ENCODE results near the gene MMEL1.
"Not testable (repeated sequence)": the region's sequence is repeated elsewhere in the genome, so short reads cannot be mapped to it uniquely, and the experiment has no call there.

The MMEL1 gene

DNA sequence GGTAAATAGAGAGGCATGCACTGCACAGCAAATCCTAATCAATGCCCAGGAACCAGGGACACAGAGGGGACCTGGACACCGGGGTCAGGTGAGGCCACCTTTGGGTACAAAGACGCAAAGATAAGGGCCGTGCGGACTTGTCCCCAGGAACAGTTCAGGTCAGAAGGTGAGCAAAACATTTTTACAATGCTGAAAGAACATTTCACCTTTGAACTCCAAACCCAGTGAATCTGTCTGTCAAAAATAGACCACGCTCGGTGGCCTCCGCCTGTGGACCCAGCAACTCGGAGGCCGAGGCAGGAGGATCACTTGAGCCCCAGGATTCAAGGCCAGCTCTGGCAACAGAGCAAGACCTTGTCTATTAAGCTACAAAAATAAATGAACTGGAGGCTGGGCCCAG, 61.5 kb downstream of the MMEL1 start:
- H3K27me3 ChIP-seq (ENCODE audit: insufficient read depth, poor library complexity, severe bottlenecking): no peaks in the 10 kb centered on the region
- no peak overlapping the region for H3K4me3 ChIP-seq (replicated peaks; ENCODE audit: insufficient read depth, low read length)
- DNase-seq (ENCODE audit: low read depth in 1 of 2, low spot score in 1 of 2): no peak
- no peak overlapping the region for H3K27ac ChIP-seq (replicated peaks)
- no peak for TF ChIP-seq POLR2AphosphoS5 (IDR thresholded peaks at IDR 0.05; ENCODE audit: low read depth)
- TF ChIP-seq, protein P1, sequence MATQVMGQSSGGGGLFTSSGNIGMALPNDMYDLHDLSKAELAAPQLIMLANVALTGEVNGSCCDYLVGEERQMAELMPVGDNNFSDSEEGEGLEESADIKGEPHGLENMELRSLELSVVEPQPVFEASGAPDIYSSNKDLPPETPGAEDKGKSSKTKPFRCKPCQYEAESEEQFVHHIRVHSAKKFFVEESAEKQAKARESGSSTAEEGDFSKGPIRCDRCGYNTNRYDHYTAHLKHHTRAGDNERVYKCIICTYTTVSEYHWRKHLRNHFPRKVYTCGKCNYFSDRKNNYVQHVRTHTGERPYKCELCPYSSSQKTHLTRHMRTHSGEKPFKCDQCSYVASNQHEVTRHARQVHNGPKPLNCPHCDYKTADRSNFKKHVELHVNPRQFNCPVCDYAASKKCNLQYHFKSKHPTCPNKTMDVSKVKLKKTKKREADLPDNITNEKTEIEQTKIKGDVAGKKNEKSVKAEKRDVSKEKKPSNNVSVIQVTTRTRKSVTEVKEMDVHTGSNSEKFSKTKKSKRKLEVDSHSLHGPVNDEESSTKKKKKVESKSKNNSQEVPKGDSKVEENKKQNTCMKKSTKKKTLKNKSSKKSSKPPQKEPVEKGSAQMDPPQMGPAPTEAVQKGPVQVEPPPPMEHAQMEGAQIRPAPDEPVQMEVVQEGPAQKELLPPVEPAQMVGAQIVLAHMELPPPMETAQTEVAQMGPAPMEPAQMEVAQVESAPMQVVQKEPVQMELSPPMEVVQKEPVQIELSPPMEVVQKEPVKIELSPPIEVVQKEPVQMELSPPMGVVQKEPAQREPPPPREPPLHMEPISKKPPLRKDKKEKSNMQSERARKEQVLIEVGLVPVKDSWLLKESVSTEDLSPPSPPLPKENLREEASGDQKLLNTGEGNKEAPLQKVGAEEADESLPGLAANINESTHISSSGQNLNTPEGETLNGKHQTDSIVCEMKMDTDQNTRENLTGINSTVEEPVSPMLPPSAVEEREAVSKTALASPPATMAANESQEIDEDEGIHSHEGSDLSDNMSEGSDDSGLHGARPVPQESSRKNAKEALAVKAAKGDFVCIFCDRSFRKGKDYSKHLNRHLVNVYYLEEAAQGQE (IDR thresholded peaks at IDR 0.05; ENCODE audit: insufficient replicate concordance, low read depth): no peak
- TF ChIP-seq, protein P2, sequence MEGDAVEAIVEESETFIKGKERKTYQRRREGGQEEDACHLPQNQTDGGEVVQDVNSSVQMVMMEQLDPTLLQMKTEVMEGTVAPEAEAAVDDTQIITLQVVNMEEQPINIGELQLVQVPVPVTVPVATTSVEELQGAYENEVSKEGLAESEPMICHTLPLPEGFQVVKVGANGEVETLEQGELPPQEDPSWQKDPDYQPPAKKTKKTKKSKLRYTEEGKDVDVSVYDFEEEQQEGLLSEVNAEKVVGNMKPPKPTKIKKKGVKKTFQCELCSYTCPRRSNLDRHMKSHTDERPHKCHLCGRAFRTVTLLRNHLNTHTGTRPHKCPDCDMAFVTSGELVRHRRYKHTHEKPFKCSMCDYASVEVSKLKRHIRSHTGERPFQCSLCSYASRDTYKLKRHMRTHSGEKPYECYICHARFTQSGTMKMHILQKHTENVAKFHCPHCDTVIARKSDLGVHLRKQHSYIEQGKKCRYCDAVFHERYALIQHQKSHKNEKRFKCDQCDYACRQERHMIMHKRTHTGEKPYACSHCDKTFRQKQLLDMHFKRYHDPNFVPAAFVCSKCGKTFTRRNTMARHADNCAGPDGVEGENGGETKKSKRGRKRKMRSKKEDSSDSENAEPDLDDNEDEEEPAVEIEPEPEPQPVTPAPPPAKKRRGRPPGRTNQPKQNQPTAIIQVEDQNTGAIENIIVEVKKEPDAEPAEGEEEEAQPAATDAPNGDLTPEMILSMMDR (IDR thresholded peaks at IDR 0.05; ENCODE audit: insufficient read depth, low read length): no peak
- TF ChIP-seq SPI1 (IDR thresholded peaks at IDR 0.05; ENCODE audit: borderline replicate concordance, low read depth): no peak
- no peak for TF ChIP-seq GABPA (IDR thresholded peaks at IDR 0.05; ENCODE audit: low read depth)

DNA sequence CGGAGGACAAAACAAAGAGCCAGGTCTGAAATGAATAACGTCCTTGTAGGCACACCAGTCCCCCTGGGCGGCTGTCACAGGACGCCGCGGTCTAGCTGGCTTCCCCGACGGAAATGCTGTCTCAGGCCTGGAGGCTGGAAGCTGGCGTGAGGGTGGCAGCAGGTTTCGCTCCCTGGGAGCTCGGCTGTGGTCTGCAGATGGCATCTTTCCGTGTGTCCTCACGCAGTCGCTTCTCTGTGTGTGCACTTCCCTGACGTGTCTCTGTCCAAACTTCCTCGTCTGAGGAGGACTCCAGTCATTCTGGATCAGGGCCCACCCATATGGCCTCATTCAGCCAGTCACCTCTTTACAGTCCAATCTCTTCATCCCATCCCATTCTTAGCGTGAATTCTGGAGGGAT, 62.5 kb downstream of the MMEL1 start:
- TF ChIP-seq SPI1 (IDR thresholded peaks at IDR 0.05; ENCODE audit: borderline replicate concordance, low read depth) (no peak), POLR2AphosphoS5 (IDR thresholded peaks at IDR 0.05; ENCODE audit: low read depth) (no peak), GABPA (IDR thresholded peaks at IDR 0.05; ENCODE audit: low read depth) (no peak)
- TF ChIP-seq, protein P1 (IDR thresholded peaks at IDR 0.05; ENCODE audit: insufficient replicate concordance, low read depth): no peak
- TF ChIP-seq, protein P2 (IDR thresholded peaks at IDR 0.05; ENCODE audit: insufficient read depth, low read length): no peak

DNA sequence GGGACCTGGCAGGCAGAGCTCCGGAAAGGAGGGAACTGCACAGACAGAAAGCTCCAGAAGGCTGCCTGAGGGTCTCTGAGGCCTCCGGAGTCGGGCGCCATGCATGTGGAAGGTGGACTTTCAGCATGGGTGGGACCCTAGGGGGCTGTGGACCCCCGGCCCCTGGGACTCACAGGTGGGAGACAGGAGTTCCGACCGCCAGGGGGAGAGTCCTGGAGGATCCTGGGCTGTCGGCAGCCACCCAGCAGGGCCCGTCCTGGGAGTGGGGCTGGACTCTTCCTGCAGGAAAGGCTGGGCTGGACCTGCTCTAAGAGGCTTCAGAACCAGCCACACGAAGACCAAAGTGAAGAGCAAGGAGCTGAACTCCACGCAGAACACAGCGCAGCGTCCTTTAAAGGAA, 63.1 kb downstream of the MMEL1 start:
- not testable (repeated sequence) for H3K27me3 ChIP-seq (ENCODE audit: insufficient read depth, poor library complexity, severe bottlenecking); H3K27ac ChIP-seq (replicated peaks); H3K4me3 ChIP-seq (replicated peaks; ENCODE audit: insufficient read depth, low read length); DNase-seq (ENCODE audit: low read depth in 1 of 2, low spot score in 1 of 2)

More for the DNA sequence above, 62.5 kb downstream of the MMEL1 start:
- Histone ChIP-seq H3K27me3 (ENCODE audit: insufficient read depth, poor library complexity, severe bottlenecking) (no peaks in the 10 kb centered on the region), H3K27ac (replicated peaks) (no peak overlapping the region), H3K4me3 (replicated peaks; ENCODE audit: insufficient read depth, low read length) (no peak overlapping the region)
- peak in 1 of 2 experiments; percentile 38 for DNase-seq (ENCODE audit: low read depth in 1 of 2, low spot score in 1 of 2)

DNA sequence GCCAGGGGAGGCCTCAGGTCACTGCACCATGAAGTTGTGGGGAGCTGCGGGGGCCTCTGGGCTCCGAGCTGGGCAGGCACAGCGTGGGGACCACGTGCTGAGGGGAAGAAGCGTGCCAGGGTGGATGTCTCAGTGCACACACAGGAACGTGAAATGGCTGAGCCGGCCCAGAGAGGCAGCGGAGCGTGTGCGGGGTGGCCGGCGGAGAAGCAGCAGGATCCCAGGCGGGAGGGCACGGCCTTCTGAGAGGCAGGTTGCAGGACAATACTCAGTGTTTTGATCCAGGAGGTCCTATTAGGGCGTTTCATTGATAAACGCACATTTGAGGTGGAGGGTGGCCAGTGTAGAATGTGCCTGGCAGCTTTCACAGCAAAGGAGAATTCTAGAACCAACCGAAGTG, 63.8 kb downstream of the MMEL1 start:
- Histone ChIP-seq H3K4me3 (replicated peaks; ENCODE audit: insufficient read depth, low read length) (no peak overlapping the region), H3K27me3 (ENCODE audit: insufficient read depth, poor library complexity, severe bottlenecking) (no peaks in the 10 kb centered on the region), H3K27ac (replicated peaks) (no peak overlapping the region)
- DNase-seq (ENCODE audit: low read depth in 1 of 2, low spot score in 1 of 2): no peak
- TF ChIP-seq, protein P2 (IDR thresholded peaks at IDR 0.05; ENCODE audit: insufficient read depth, low read length): no peak
- TF ChIP-seq SPI1 (IDR thresholded peaks at IDR 0.05; ENCODE audit: borderline replicate concordance, low read depth) (no peak), POLR2AphosphoS5 (IDR thresholded peaks at IDR 0.05; ENCODE audit: low read depth) (no peak), GABPA (IDR thresholded peaks at IDR 0.05; ENCODE audit: low read depth) (no peak)
- TF ChIP-seq, protein P1 (IDR thresholded peaks at IDR 0.05; ENCODE audit: insufficient replicate concordance, low read depth): no peak

DNA sequence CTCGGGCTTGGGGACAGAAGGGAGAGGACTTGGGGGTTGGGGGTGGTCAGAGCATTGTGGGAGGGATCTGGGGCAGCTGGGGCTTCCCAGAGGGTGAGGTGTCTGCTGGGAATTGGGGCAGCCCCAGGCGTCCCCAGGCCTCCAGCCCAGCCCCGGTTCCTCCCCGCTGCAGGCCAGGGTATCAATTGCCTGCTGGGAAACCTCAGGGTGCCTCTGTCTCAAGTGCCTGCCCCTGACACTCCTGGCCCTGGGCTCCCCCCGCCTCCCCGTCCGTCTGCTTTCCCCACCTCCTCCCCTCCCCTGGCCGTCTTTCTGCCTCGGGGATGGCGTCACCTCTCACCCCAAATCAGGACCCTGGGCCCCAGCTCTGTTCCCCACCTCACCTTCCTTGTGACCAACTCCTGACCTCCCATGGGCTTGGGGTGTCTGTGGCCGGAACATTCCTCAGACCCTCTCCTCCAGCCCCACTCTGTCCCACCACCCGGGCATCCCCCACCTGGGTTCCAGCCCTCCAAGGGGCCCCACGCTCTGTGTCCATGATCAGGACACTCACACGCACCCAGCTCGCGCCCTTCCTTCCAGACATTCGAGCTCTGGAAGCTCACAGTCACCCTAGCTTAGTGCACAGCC, 64.5 kb downstream of the MMEL1 start:
- not testable (repeated sequence) for H3K27me3 ChIP-seq (ENCODE audit: insufficient read depth, poor library complexity, severe bottlenecking); H3K27ac ChIP-seq (replicated peaks); H3K4me3 ChIP-seq (replicated peaks; ENCODE audit: insufficient read depth, low read length); DNase-seq (ENCODE audit: low read depth in 1 of 2, low spot score in 1 of 2)
